Choroid plexus epithelial cell (primary cell): ENCODE results near the gene RAB24.

ENCODE experiments used
- DNase-seq: peaks from one replicate; pipeline ENCODE4 v3.0.0-alpha.2; 2010; ENCODE audit warnings: low read depth
- H3K4me3 ChIP-seq: 2 replicates; pipeline ENCODE4 v1.5.1; 2011; ENCODE audit warnings: low read depth, mild to moderate bottlenecking, control low read depth, low read length, moderate library complexity
- CTCF ChIP-seq: conservative IDR thresholded peaks from 2 replicates; pipeline ENCODE4 v1.5.1; 2011; ENCODE audit warnings: low read depth, mild to moderate bottlenecking, control low read depth, inconsistent platforms, low read length, moderate library complexity

RAB24 gene

GRCh38 chr5:177253252-177253651 lies 50.3 kb downstream of the RAB24 start:
- H3K4me3 ChIP-seq = no peak overlapping the region
- TF ChIP-seq CTCF = no peak
- no peak for DNase-seq
